NOMO-1 treated with DMSO at 0.1 percent for 48 hours (cell line): Measurements from ENCODE around the gene LDLRAD4.

ENCODE experiments used
- DNase-seq: peaks from one replicate; lab custom pipeline; 2025; ENCODE audit not compliant: unreplicated experiment; lab: John Stamatoyannopoulos, UW

LDLRAD4 gene

GRCh38 chr18:13280070-13280795, 61.7 kb downstream of the LDLRAD4 start:
- no peak for DNase-seq

GRCh38 chr18:13281406-13281805, 62.8 kb downstream of the LDLRAD4 start:
- no peak for DNase-seq

- no peak for DNase-seq
Observed at GRCh38 chr18:13283746-13284145, 65.2 kb downstream of the LDLRAD4 start.

- no peak for DNase-seq
Observed at GRCh38 chr18:13284330-13285027, 65.9 kb downstream of the LDLRAD4 start.

- no peak for DNase-seq
Observed at GRCh38 chr18:13285874-13286273, 67.3 kb downstream of the LDLRAD4 start.

- no peak for DNase-seq
Observed at GRCh38 chr18:13286456-13287125, 68.0 kb downstream of the LDLRAD4 start.

- DNase-seq = no peak
Observed at GRCh38 chr18:13287372-13287771, 68.8 kb downstream of the LDLRAD4 start.

GRCh38 chr18:13288509-13289133, 70.1 kb downstream of the LDLRAD4 start:
- DNase-seq = no peak

- DNase-seq = peak; percentile 9
Observed at GRCh38 chr18:13289481-13290205, 71.1 kb downstream of the LDLRAD4 start.

GRCh38 chr18:13290856-13291271, 72.3 kb downstream of the LDLRAD4 start:
- DNase-seq = no peak

GRCh38 chr18:13291299-13291698, 72.7 kb downstream of the LDLRAD4 start:
- no peak for DNase-seq

GRCh38 chr18:13291745-13292447, 73.3 kb downstream of the LDLRAD4 start:
- DNase-seq = no peak

- DNase-seq = no peak
Observed at GRCh38 chr18:13292736-13293135, 74.2 kb downstream of the LDLRAD4 start.

GRCh38 chr18:13294309-13294708, 75.7 kb downstream of the LDLRAD4 start:
- DNase-seq = no peak

GRCh38 chr18:13295894-13296293, 77.3 kb downstream of the LDLRAD4 start:
- DNase-seq = no peak

GRCh38 chr18:13296867-13297574, 78.5 kb downstream of the LDLRAD4 start:
- no peak for DNase-seq

GRCh38 chr18:13298262-13298661, 79.7 kb downstream of the LDLRAD4 start:
- no peak for DNase-seq

GRCh38 chr18:13300029-13300428, 81.5 kb downstream of the LDLRAD4 start:
- DNase-seq = no peak

GRCh38 chr18:13300796-13301195, 82.2 kb downstream of the LDLRAD4 start:
- DNase-seq = no peak

- no peak for DNase-seq
Observed at GRCh38 chr18:13302040-13302439, 83.5 kb downstream of the LDLRAD4 start.
